Right renal cortex interstitium (tissue), 3 donors: ENCODE measurements around the gene USP37. TPM values are rescaled to one million over a fixed set of nuclear protein-coding genes. Genes with fewer than 3 reads are reported as not detected.

Source experiments
- DNase-seq, 3 donors: peaks; one replicate each; pipeline ENCODE4 v3.0.0-alpha.2; 2013; ENCODE audit warnings: low read depth in 3 of 3, low spot score in 2 of 3
- polyA plus RNA-seq, 3 donors: library from polyadenylated mRNA; unstranded; fragments of 120-200 nt; gene quantifications; one replicate each; pipeline ENCODE4 v1.2.1, GENCODE V29; 2013; ENCODE audit not compliant: insufficient read length in 3 of 3

Gene USP37
- polyA plus RNA-seq, 3 donors = 16.2 to 22.0 (median 20.7) TPM

GRCh38 chr2:218406209-218406948 lies 161.8 kb downstream of the USP37 start:
- peak; percentile 70 to 86 (median 85) for DNase-seq

GRCh38 chr2:218405746-218406208 lies 162.4 kb downstream of the USP37 start:
- DNase-seq = no peak

- DNase-seq = no peak
Measured at GRCh38 chr2:218405086-218405745, 162.9 kb downstream of the USP37 start.

GRCh38 chr2:218404351-218405085 lies 163.6 kb downstream of the USP37 start:
- no peak for DNase-seq

- no peak for DNase-seq
Measured at GRCh38 chr2:218403810-218404209, 164.3 kb downstream of the USP37 start.

GRCh38 chr2:218402911-218403411 lies 165.2 kb downstream of the USP37 start:
- no peak for DNase-seq

- no peak for DNase-seq
Measured at GRCh38 chr2:218402491-218402901, 165.7 kb downstream of the USP37 start.

- DNase-seq = no peak
Measured at GRCh38 chr2:218401890-218402289, 166.3 kb downstream of the USP37 start.

- no peak for DNase-seq
Measured at GRCh38 chr2:218400930-218401881, 166.9 kb downstream of the USP37 start.

Other genes with a start within 250 kb of the USP37 start
- 1 to 10 TPM; 4.7 to 5.8 (median 5.1) TPM for gene CATIP, start 211.5 kb downstream of the USP37 start, polyA plus RNA-seq
- under 1 TPM; 0.56 to 0.98 (median 0.68) TPM for gene SLC11A1, start 186.1 kb downstream of the USP37 start, polyA plus RNA-seq
- 100 to 1,000 TPM; 124 to 134 (median 127) TPM for gene CTDSP1, start 168.5 kb downstream of the USP37 start, polyA plus RNA-seq
- 10 to 100 TPM; 18.8 to 26.9 (median 25.1) TPM for gene VIL1, start 149.2 kb downstream of the USP37 start, polyA plus RNA-seq
- gene CNOT9, start 488 bp upstream of the USP37 start, polyA plus RNA-seq = 10 to 100 TPM; 44.6 to 50.3 (median 50.0) TPM
- 1 to 10 TPM; 5.9 to 10.0 (median 8.8) TPM for gene PLCD4, start 39.5 kb upstream of the USP37 start, polyA plus RNA-seq
- gene ZNF142, start 91.3 kb upstream of the USP37 start, polyA plus RNA-seq = 10 to 100 TPM; 13.9 to 16.3 (median 16.1) TPM
- 10 to 100 TPM; 44.2 to 55.1 (median 50.8) TPM for gene BCS1L, start 91.3 kb upstream of the USP37 start, polyA plus RNA-seq
- gene RNF25, start 103.7 kb upstream of the USP37 start, polyA plus RNA-seq = 10 to 100 TPM; 49.4 to 54.3 (median 51.0) TPM
- gene STK36, start 103.7 kb upstream of the USP37 start, polyA plus RNA-seq = 10 to 100 TPM; 55.3 to 70.7 (median 62.0) TPM
- gene TTLL4, start 142.5 kb upstream of the USP37 start, polyA plus RNA-seq = 10 to 100 TPM; 28.7 to 33.4 (median 30.6) TPM
- 10 to 100 TPM; 47.8 to 59.3 (median 57.3) TPM for gene CYP27A1, start 213.8 kb upstream of the USP37 start, polyA plus RNA-seq